Kidney (tissue), 14 donors: ENCODE results near the gene ADAMTS19. TPM values are rescaled to one million over a fixed set of nuclear protein-coding genes. Genes with fewer than 3 reads are reported as not detected.

ENCODE experiments used
- DNase-seq, 5 donors: peaks; one replicate each; pipeline ENCODE4 v3.0.0-alpha.2; 2013 to 2020
- FAIRE-seq: peaks from 2 replicates; lab custom pipeline; 2012; peaks lifted over from hg19 to GRCh38; lab: Jason Lieb, UNC
- H3K27ac ChIP-seq, 2 donors: one replicate each; pipeline ENCODE4 v1.7.0; 2013; ENCODE audit warnings: low read depth in 2 of 2, low read length in 2 of 2, inconsistent platforms in 1 of 2
- H3K27me3 ChIP-seq: one replicate; pipeline ENCODE4 v1.7.1; 2013; ENCODE audit warnings: low read length, inconsistent platforms; ENCODE audit not compliant: control insufficient read depth, insufficient read depth
- H3K36me3 ChIP-seq, 3 donors: one replicate each; pipeline versions ENCODE4 v1.7.0 to v1.7.1; 2013; ENCODE audit warnings: low read length in 3 of 3, control low read depth in 1 of 3, inconsistent platforms in 1 of 3; ENCODE audit not compliant: insufficient read depth in 3 of 3, control insufficient read depth in 2 of 3
- H3K4me1 ChIP-seq, 3 donors: one replicate each; pipeline versions ENCODE4 v1.7.0 to v1.7.1; 2013; ENCODE audit warnings: low read length in 3 of 3, inconsistent platforms in 1 of 3, low read depth in 1 of 3; ENCODE audit not compliant: control insufficient read depth in 2 of 3, insufficient read depth in 2 of 3
- H3K4me3 ChIP-seq, 3 donors: one replicate each; pipeline versions ENCODE4 v1.7.0 to v1.8.1; 2013; ENCODE audit warnings: low read length in 3 of 3, control low read depth in 1 of 3, inconsistent platforms in 1 of 3
- H3K9ac ChIP-seq, 3 donors: one replicate each; pipeline versions ENCODE4 v1.7.0 to v1.7.1; 2013; ENCODE audit warnings: low read length in 3 of 3, control low read depth in 1 of 3, inconsistent platforms in 1 of 3
- H3K9me3 ChIP-seq, 3 donors: one replicate each; pipeline versions ENCODE4 v1.7.0 to v1.7.1; 2013; ENCODE audit warnings: low read length in 3 of 3, control low read depth in 1 of 3, inconsistent platforms in 1 of 3; ENCODE audit not compliant: control insufficient read depth in 2 of 3, insufficient read depth in 1 of 3
- intact Hi-C: fragments of 100-400 bp; cut with DNase I; formaldehyde crosslinking; loops from one replicate; pipeline ENCODE4 v1.11.1; 2022
- polyA plus RNA-seq: library from polyadenylated mRNA; stranded (reverse); fragments of 350-450 nt; fragmentation: Illumina TruSeq; extraction: RNeasy Lipid Tissue Mini Kit (QIAGEN cat#74804); gene quantifications from one replicate; pipeline ENCODE4 v1.2.3, GENCODE V29; 2014; ENCODE audit warnings: low read depth, low replicate concordance; ENCODE audit not compliant: insufficient read depth
- total RNA-seq: library from RNA; stranded (reverse); fragmentation: NEBNext Ultra II Directional; extraction: Animal tissue kit (Norgen Biotek cat#: 25700); gene quantifications from one replicate; pipeline ENCODE4 v1.2.1, GENCODE V29; 2021
- TF ChIP-seq, protein P1 (sequence below): IDR thresholded peaks from 3 replicates; pipeline ENCODE4 v1.5.1; 2012; ENCODE audit warnings: mild to moderate bottlenecking, moderate library complexity, borderline replicate concordance; ENCODE audit not compliant: insufficient read depth; ENCODE audit errors: extremely low read depth
- donor health status: control.
- donor health status: control.
- donor health status: control.
- donor health status: control.
- donor health status: control.
- donor health status: DM: yes; HTN: yes; CAD: no.
- donor health status: Normal renal cell carcinoma (clear cell type).

ADAMTS19 gene
- total and polyA plus RNA-seq, 2 donors from 2014 or later = 0.73 TPM; not detected in 1

DNA sequence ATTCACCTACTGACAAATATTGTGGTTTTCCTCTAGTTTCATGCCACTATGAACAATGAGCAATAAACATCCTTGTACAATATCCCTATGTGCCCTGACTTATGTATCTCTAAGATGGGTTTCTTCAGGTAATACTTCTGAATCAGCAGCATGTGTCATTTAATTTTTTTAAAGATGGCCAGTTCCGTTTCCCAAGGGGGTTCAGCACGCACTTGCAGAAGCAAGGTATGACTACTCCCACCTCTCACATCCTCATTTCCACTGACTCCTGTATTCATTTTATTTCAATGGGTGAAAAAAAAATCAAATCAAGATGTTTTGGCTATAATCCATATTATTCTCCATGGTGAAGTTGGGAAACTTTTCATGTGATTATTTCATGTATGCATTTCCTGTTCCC lies 14.7 kb upstream of the ADAMTS19 start:
- TF ChIP-seq, protein P1, sequence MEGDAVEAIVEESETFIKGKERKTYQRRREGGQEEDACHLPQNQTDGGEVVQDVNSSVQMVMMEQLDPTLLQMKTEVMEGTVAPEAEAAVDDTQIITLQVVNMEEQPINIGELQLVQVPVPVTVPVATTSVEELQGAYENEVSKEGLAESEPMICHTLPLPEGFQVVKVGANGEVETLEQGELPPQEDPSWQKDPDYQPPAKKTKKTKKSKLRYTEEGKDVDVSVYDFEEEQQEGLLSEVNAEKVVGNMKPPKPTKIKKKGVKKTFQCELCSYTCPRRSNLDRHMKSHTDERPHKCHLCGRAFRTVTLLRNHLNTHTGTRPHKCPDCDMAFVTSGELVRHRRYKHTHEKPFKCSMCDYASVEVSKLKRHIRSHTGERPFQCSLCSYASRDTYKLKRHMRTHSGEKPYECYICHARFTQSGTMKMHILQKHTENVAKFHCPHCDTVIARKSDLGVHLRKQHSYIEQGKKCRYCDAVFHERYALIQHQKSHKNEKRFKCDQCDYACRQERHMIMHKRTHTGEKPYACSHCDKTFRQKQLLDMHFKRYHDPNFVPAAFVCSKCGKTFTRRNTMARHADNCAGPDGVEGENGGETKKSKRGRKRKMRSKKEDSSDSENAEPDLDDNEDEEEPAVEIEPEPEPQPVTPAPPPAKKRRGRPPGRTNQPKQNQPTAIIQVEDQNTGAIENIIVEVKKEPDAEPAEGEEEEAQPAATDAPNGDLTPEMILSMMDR = no peak
- no peaks in the 10 kb centered on the region for H3K9me3 ChIP-seq
- H3K4me3 ChIP-seq = no peak overlapping the region
- DNase-seq = no peak
- H3K36me3 ChIP-seq = no peaks in the 10 kb centered on the region
- H3K27ac ChIP-seq = no peak overlapping the region
- H3K4me1 ChIP-seq = no peaks in the 10 kb centered on the region
- FAIRE-seq = no peak
- H3K27me3 ChIP-seq = no peaks in the 10 kb centered on the region
- H3K9ac ChIP-seq = no peak overlapping the region
- intact Hi-C loops = no loop called here

DNA sequence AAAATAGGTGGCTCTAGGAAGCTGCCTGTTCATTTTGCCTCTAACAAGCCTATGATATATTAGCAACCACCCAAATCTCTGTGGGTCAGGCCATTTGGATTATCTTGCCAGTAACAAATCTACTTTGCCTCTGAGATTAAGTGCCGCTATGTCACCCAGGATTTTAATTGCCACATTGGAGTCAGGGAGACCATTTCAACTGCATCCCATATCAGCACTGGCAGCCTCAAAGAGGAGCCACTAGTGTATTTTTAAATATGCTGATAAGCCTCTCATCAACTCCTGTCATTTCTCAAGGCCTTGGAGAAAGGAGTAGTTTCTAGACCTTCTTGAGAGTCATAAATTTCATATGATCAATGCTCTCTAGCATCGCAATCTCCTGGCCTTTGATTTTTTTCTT lies 12.1 kb upstream of the ADAMTS19 start:
- H3K27me3 ChIP-seq = no peaks in the 10 kb centered on the region
- no peak for DNase-seq
- no peaks in the 10 kb centered on the region for H3K9me3 ChIP-seq
- no peaks in the 10 kb centered on the region for H3K4me1 ChIP-seq
- intact Hi-C loops = no loop called here
- no peak overlapping the region for H3K9ac ChIP-seq
- FAIRE-seq = no peak
- no peaks in the 10 kb centered on the region for H3K36me3 ChIP-seq
- no peak overlapping the region for H3K4me3 ChIP-seq
- TF ChIP-seq, protein P1 = no peak
- no peak overlapping the region for H3K27ac ChIP-seq

DNA sequence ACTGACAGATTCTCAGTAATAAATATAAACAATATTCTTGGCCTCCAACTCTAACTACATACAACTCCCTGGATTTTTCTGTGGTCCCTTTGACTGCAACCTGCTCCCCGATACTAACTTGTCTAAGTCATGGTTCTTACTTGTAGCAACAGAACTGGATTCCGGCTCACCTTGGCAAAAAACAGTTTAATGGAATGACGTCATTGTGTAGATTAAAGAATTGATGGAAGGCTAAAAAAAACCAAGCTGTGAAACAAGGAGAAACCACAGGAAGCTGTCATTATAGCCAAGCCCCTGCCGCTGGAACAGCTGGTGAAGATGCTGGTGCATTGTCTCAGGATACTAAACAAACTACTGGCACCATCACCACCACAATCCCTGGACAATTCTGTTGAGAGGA lies 11.4 kb upstream of the ADAMTS19 start:
- no peak overlapping the region for H3K9ac ChIP-seq
- H3K9me3 ChIP-seq = no peaks in the 10 kb centered on the region
- TF ChIP-seq, protein P1 = no peak
- no peaks in the 10 kb centered on the region for H3K36me3 ChIP-seq
- intact Hi-C loops = no loop called here
- H3K4me3 ChIP-seq = no peak overlapping the region
- H3K27me3 ChIP-seq = no peaks in the 10 kb centered on the region
- DNase-seq = no peak
- no peak overlapping the region for H3K27ac ChIP-seq
- FAIRE-seq = no peak
- no peaks in the 10 kb centered on the region for H3K4me1 ChIP-seq

DNA sequence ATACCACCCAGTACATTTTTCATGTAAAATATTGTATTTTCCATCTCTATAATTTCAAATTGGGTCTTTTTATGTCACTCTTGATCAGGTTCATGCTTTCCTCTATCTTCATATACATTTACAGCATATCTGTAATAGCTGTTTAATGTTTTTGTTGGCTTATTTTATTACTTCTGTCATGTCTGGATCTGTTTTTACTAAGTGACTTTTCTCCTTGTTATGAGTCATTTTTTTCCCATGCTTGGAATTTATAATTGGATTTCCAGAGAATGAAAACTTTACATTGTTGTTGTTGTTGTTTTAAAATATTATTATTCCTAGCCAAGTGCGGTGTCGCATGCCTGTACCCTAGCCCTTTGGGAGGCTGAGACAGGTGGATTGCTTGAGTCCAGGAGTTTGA lies 5.6 kb upstream of the ADAMTS19 start:
- Histone ChIP-seq H3K4me3 (no peak overlapping the region), H3K9me3 (no peaks in the 10 kb centered on the region), H3K9ac (no peak overlapping the region), H3K27me3 (peaks cover under 1% of the 10 kb centered on the region), H3K36me3 (no peaks in the 10 kb centered on the region), H3K27ac (no peak overlapping the region), H3K4me1 (no peaks in the 10 kb centered on the region)
- TF ChIP-seq, protein P1 = no peak
- no peak for DNase-seq
- intact Hi-C loops = no loop called here
- no peak for FAIRE-seq
